Fibroblast of lung (primary cell): Measurements from ENCODE around the gene ENOX1. TPM values are rescaled to one million over a fixed set of nuclear protein-coding genes. Genes with fewer than 3 reads are reported as not detected.

Experiments
- DNase-seq, 2 donors: peaks; one replicate each; pipeline versions ENCODE4 v3.0.0 to v3.0.0-alpha.2; 2010; ENCODE audit warnings: low read depth in 2 of 2
- H2AFZ ChIP-seq: 2 replicates; pipeline ENCODE4 v1.5.1; 2012; ENCODE audit warnings: low read length, control low read depth, inconsistent platforms
- H3K27ac ChIP-seq: 2 replicates; pipeline ENCODE4 v1.5.1; 2011; ENCODE audit warnings: low read length, control low read depth; ENCODE audit not compliant: insufficient read depth
- H3K27me3 ChIP-seq: 2 replicates; pipeline ENCODE4 v1.5.1; 2011; ENCODE audit warnings: mild to moderate bottlenecking, low read length; ENCODE audit not compliant: control insufficient read depth, insufficient read depth
- H3K36me3 ChIP-seq: 2 replicates; pipeline ENCODE4 v1.5.1; 2011; ENCODE audit warnings: low read length; ENCODE audit not compliant: control insufficient read depth, insufficient read depth
- H3K4me1 ChIP-seq: 2 replicates; pipeline ENCODE4 v1.5.1; 2011; ENCODE audit warnings: low read length; ENCODE audit not compliant: control insufficient read depth, insufficient read depth; ENCODE audit errors: extremely low read depth
- H3K4me2 ChIP-seq: 2 replicates; pipeline ENCODE4 v1.5.1; 2011; ENCODE audit warnings: low read length, control low read depth; ENCODE audit not compliant: insufficient read depth; ENCODE audit errors: extremely low read depth
- H3K4me3 ChIP-seq, 4 experiments: fragments of 200-600 bp in 1 of 4; sonication (generic) in 1 of 4; replicated peaks in 1 of 4; 2 replicates each; pipeline ENCODE4 v1.5.1; 2011 to 2016; ENCODE audit warnings: low read length in 4 of 4, low read depth in 3 of 4, mild to moderate bottlenecking in 3 of 4, control low read depth in 2 of 4, inconsistent platforms in 1 of 4, mixed read lengths in 1 of 4; ENCODE audit not compliant: insufficient read depth in 1 of 4; ENCODE audit errors: control extremely low read depth in 1 of 4
- H3K79me2 ChIP-seq: 2 replicates; pipeline ENCODE4 v1.5.1; 2012; ENCODE audit warnings: mild to moderate bottlenecking, low read length, inconsistent platforms; ENCODE audit not compliant: control insufficient read depth, insufficient read depth
- H3K9ac ChIP-seq: 2 replicates; pipeline ENCODE4 v1.5.1; 2011; ENCODE audit warnings: mild to moderate bottlenecking, low read length, control low read depth; ENCODE audit not compliant: insufficient read depth
- H3K9me3 ChIP-seq: 2 replicates; pipeline ENCODE4 v1.5.1; 2012; ENCODE audit warnings: low read depth, low read length; ENCODE audit not compliant: control insufficient read depth, insufficient read depth
- H4K20me1 ChIP-seq: 2 replicates; pipeline ENCODE4 v1.5.1; 2011; ENCODE audit warnings: low read length; ENCODE audit not compliant: control insufficient read depth, insufficient read depth; ENCODE audit errors: extremely low read depth
- CTCF ChIP-seq, 2 donors: IDR thresholded peaks in 1 of 2; conservative IDR thresholded peaks in 1 of 2; 1 replicate in 1 of 2; 2 replicates in 1 of 2; pipeline ENCODE4 v1.5.1; 2011 to 2012; ENCODE audit warnings: low read length in 2 of 2, control low read depth in 1 of 2, inconsistent platforms in 1 of 2, low read depth in 1 of 2, mild to moderate bottlenecking in 1 of 2
- EZH2 ChIP-seq: IDR thresholded peaks from 2 replicates; pipeline ENCODE4 v1.5.1; 2012; ENCODE audit warnings: low read length, control low read depth, mild to moderate bottlenecking; ENCODE audit errors: missing control alignments
- polyA plus RNA-seq, 2 donors: library from polyadenylated mRNA; depleted of rRNA in 1 of 2; stranded (reverse) in 1 of 2; unstranded in 1 of 2; fragments of >200 nt; gene quantifications; 2 replicates each; pipeline ENCODE4 v1.2.1, GENCODE V29; 2011 to 2012; ENCODE audit warnings: missing spikeins in 1 of 2
- total RNA-seq: library from RNA; depleted of rRNA; stranded (reverse); fragments of >200 nt; gene quantifications from 2 replicates; pipeline ENCODE4 v1.2.1, GENCODE V29; 2014

Gene ENOX1
- total and polyA plus RNA-seq, 2 donors (not counting 1 experiment from before 2014, with no cell fraction given): 3.5 to 7.6 TPM

GRCh38 chr13:43608400-43609137 is 178.2 kb downstream of the ENOX1 start:
- Histone ChIP-seq H3K4me3 (no peak overlapping the region), H3K27me3 (no peaks in the 10 kb centered on the region), H2AFZ (no peak overlapping the region), H3K36me3 (no peaks in the 10 kb centered on the region), H4K20me1 (no peaks in the 10 kb centered on the region), H3K79me2 (no peaks in the 10 kb centered on the region), H3K27ac (no peak overlapping the region), H3K4me2 (no peak overlapping the region), H3K9ac (no peak overlapping the region), H3K4me1 (no peaks in the 10 kb centered on the region), H3K9me3 (no peaks in the 10 kb centered on the region)
- DNase-seq: no peak
- no peak for TF ChIP-seq EZH2
- TF ChIP-seq CTCF (conservative IDR thresholded peaks at IDR 0.05 in 1 of 2, IDR thresholded peaks at IDR 0.05 in 1 of 2; ENCODE audit: low read depth in 1 of 2, low read length in 2 of 2): no peak

GRCh38 chr13:43597599-43597945 is 189.2 kb downstream of the ENOX1 start:
- TF ChIP-seq EZH2 (no peak), CTCF (conservative IDR thresholded peaks at IDR 0.05 in 1 of 2, IDR thresholded peaks at IDR 0.05 in 1 of 2; ENCODE audit: low read depth in 1 of 2, low read length in 2 of 2) (no peak)
- no peaks in the 10 kb centered on the region for H3K79me2 ChIP-seq
- no peaks in the 10 kb centered on the region for H3K27me3 ChIP-seq
- no peaks in the 10 kb centered on the region for H3K36me3 ChIP-seq
- H3K4me1 ChIP-seq: no peaks in the 10 kb centered on the region
- H4K20me1 ChIP-seq: no peaks in the 10 kb centered on the region
- H2AFZ ChIP-seq: no peak overlapping the region
- no peak overlapping the region for H3K9ac ChIP-seq
- no peak overlapping the region for H3K4me2 ChIP-seq
- no peak for DNase-seq
- H3K9me3 ChIP-seq: no peaks in the 10 kb centered on the region
- no peak overlapping the region for H3K4me3 ChIP-seq
- no peak overlapping the region for H3K27ac ChIP-seq

GRCh38 chr13:43596924-43597598 is 189.7 kb downstream of the ENOX1 start:
- H3K27me3 ChIP-seq: no peaks in the 10 kb centered on the region
- DNase-seq: no peak
- H3K4me1 ChIP-seq: no peaks in the 10 kb centered on the region
- no peak overlapping the region for H3K9ac ChIP-seq
- no peaks in the 10 kb centered on the region for H4K20me1 ChIP-seq
- TF ChIP-seq CTCF (conservative IDR thresholded peaks at IDR 0.05 in 1 of 2, IDR thresholded peaks at IDR 0.05 in 1 of 2; ENCODE audit: low read depth in 1 of 2, low read length in 2 of 2) (no peak), EZH2 (no peak)
- H3K27ac ChIP-seq: no peak overlapping the region
- no peaks in the 10 kb centered on the region for H3K79me2 ChIP-seq
- H3K36me3 ChIP-seq: no peaks in the 10 kb centered on the region
- no peaks in the 10 kb centered on the region for H3K9me3 ChIP-seq
- H3K4me3 ChIP-seq: no peak overlapping the region
- H2AFZ ChIP-seq: no peak overlapping the region
- no peak overlapping the region for H3K4me2 ChIP-seq
